ENCODE data around the gene SLC44A1.
A peak's percentile ranks its signal among the peaks of the same experiment; 100 is the strongest.

Gene SLC44A1

DNA sequence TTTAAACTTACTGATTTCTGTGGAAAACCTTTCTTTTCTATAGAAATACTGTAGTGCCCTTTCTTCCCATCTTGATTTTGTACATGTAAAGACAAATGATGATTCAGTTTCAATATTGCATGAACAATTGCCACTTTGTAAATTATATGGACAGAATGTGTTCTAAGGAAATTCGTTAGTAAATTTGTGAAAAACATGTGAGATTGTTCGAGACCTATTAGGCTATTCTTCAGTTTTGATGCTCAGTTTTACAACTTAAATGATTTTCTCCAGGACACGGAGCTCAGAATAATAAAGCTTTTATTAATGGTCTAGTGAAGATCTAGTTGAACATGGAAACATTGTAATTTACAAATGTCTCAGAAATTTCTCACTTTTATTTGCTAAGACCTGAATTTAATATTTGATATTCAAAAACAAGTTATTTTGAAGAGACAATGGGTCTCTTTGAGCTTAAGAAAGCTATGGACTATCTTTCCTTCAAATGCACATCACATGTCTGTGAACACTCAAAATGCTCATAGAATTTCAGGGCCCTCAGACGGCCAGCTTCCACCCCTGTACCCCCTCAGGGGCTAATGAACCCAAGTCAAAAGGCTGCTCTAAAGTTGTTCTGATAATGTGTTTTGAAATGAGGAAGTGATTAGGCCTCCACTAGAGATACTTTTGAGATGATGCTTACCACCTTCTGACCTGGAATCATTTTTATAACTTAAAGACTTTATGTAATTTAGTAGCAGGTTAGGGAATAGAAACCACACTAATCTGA lies 149.3 kb downstream of the SLC44A1 start:
- DNase-seq (ENCODE audit: low spot score) = no peak

GRCh38 chr9:105396441-105396840 lies 152.0 kb downstream of the SLC44A1 start:
- no peak for DNase-seq (ENCODE audit: low spot score)

- no peak for DNase-seq (ENCODE audit: low spot score)
These were observed 152.4 kb downstream of the SLC44A1 start for GRCh38 chr9:105396901-105397300.

GRCh38 chr9:105399117-105399516 lies 154.7 kb downstream of the SLC44A1 start:
- DNase-seq (ENCODE audit: low spot score) = no peak

DNA sequence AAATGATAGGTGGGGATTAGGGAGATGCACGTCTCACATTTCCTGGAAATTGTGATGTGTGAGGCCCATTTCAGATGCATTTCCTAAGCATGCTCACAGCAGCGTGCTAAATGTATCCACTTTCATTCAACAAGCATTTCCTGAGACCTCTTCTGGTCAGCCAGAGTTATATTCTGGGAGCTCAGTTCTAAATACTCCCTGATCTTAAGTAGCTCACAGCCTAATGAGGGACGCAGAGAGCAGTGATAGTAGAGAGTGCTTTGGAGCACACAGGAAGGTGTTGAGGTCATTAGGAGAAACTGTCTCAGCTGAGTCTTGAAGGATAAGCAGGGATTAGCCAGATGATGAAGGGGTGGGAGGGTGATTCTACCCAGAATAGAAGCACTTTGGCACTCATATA lies 157.2 kb downstream of the SLC44A1 start:
- no peak for DNase-seq (ENCODE audit: low spot score)

GRCh38 chr9:105403552-105404248 lies 159.2 kb downstream of the SLC44A1 start:
- DNase-seq (ENCODE audit: low spot score) = no peak

- DNase-seq (ENCODE audit: low spot score) = peak; percentile 63
These were observed 161.2 kb downstream of the SLC44A1 start for GRCh38 chr9:105405514-105406131.

DNA sequence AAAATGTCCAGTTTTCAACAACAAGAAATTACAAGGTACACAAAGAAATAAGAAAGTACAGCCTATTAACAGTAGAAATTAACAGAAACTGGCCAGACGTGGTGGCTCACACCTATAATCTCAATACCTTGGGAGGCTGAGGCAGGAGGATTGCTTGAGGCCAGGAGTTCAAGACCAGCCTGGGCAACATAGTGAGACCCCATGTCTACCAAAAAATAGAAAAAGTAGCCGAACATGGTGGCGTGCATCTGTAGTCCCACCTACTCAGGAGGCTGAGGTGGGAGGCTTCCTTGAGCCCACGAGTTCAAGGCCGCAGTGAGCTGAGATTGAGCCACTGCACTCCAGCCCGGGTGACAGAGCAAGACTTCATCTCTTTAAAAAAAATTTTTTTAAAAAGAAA lies 161.9 kb downstream of the SLC44A1 start:
- no peak for DNase-seq (ENCODE audit: low spot score)

DNA sequence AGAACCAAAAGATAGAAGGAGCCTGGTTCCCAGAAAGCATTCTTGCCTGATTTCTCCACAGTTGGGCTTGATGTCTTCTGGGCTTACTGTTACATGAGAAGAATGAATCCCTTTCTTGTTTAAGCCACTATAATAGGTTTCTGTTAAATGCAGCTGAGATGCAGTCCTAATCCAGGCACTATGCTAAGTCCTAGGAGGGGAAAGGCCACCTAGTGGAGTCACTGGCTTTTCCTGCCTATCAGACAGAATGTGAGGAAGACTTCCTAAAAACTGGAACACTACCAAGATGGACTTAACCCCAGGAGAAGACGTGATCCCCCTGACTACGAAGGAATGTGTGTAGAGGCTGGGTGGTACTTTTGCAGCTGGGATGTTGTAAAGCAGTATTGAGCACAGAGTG lies 169.1 kb downstream of the SLC44A1 start:
- DNase-seq (ENCODE audit: low spot score) = no peak

GRCh38 chr9:105414947-105415661 lies 170.7 kb downstream of the SLC44A1 start:
- DNase-seq (ENCODE audit: low spot score) = peak; percentile 69

DNA sequence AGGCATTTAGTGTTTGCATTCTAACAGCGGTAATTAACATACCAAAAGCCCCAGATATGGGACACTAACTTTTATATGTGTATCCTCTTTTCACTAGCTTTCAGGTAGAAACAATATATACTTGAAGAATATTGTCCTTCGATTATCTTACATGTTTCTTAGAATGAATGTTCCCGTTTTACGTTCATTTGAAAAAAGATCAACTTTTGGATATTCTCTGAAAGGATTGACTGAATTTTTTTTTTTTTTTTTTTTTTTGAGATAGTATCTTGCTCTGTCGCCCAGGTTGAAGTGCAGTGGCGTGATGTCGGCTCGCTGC lies 171.2 kb downstream of the SLC44A1 start:
- DNase-seq (ENCODE audit: low spot score) = no peak

GRCh38 chr9:105416840-105417239 lies 172.4 kb downstream of the SLC44A1 start:
- no peak for DNase-seq (ENCODE audit: low spot score)

GRCh38 chr9:105418588-105419500 lies 174.4 kb downstream of the SLC44A1 start:
- DNase-seq (ENCODE audit: low spot score) = no peak

DNA sequence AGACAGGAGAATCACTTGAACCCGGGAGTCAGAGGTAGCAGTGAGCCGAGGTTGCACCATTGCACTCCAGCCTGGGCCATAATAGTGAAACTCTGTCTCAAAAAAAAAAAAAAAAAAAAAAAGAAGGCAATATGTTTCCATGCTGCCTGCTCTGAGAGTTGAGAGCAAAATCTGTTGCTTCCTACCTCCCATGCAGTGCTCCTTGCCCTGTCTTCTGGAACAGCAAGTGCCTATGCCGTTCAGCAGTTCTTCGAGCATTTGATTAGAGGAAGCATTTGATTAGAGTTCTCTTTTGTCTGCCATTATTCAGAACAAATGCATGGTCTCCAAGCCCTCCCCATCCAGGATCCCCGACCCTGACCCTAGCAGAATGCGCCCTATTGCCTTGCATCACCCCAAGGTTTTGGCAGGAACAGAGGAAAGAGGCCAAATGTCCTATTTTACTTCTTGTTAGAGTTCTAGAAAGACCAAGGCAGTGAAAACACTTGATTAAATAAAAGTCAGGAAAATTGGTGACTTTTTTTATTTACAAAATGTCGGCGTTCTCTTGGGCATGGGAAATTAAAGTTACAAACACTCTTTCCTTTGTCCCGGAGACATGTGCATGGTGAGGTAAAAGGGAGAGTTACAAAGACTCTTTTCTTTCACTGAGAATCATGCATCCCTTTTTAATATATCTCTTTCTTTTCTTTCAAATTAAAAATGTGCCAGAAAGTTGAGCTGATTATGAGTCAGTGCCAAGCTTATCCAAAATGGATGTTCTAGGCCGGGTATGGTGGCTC lies 175.6 kb downstream of the SLC44A1 start:
- no peak for DNase-seq (ENCODE audit: low spot score)

DNA sequence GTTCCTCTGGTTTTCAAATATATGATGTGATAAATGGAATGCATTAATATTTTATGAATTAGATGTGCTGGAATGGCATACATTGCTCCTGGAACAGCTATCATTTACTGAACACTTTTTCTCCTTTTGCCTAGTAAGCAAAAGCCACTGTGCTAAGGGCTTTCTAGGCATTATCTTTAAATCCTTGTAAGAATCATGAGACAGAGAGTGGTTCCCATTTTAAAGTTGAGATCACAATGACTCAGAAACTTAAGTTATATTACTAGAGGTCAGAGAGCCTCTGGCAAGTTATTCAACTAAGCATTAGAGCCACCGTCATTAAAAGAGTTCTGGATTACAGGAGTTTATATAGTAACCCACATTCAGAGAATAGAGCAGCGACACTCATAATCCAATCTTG lies 176.7 kb downstream of the SLC44A1 start:
- DNase-seq (ENCODE audit: low spot score) = no peak

DNA sequence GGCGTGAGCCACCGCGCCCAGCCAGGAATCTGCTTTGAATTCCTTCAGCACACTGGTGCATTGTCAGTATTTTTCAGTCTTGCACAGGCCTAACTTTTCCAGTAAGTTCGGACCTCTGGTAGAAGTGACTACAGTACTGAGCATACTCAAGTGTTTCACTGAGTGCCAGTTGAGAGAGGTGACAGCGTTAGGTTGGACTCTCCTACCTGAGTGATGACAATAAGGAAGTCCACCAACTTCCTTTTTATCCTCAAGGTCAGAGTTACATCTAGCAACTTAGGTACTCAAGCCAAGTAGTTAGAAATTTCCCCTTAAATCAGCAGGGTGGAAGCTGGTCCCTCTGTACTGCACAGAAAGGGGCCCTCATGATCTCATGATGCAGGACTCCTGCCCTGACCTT lies 177.4 kb downstream of the SLC44A1 start:
- DNase-seq (ENCODE audit: low spot score) = no peak

GRCh38 chr9:105425816-105426433 lies 181.5 kb downstream of the SLC44A1 start:
- no peak for DNase-seq (ENCODE audit: low spot score)

GRCh38 chr9:105426657-105427056 lies 182.2 kb downstream of the SLC44A1 start:
- DNase-seq (ENCODE audit: low spot score) = no peak

- no peak for DNase-seq (ENCODE audit: low spot score)
These were observed 187.2 kb downstream of the SLC44A1 start for GRCh38 chr9:105431424-105432246.

Data from CD4-positive, alpha-beta T cell treated with Interleukin-15 for 4 hours (primary cell).